Endothelial cell of umbilical vein (primary cell): ENCODE measurements around the gene TNRC6B.

ENCODE experiments used
- EZH2 ChIP-seq: IDR thresholded peaks from 2 replicates; pipeline ENCODE4 v1.6.1; 2012; ENCODE audit warnings: borderline replicate concordance, low read depth, mild to moderate bottlenecking, moderate library complexity, low read length, inconsistent platforms; ENCODE audit not compliant: severe bottlenecking
- FOS ChIP-seq: IDR thresholded peaks from 2 replicates; pipeline ENCODE4 v1.6.1; 2011; ENCODE audit warnings: mild to moderate bottlenecking, low read length, moderate library complexity, borderline replicate concordance; ENCODE audit not compliant: insufficient read depth
- GATA2 ChIP-seq: IDR thresholded peaks from 2 replicates; pipeline ENCODE4 v1.7.0; 2011; ENCODE audit warnings: low read depth, mild to moderate bottlenecking, moderate library complexity, mixed read lengths, low read length; ENCODE audit not compliant: insufficient read length, insufficient read depth
- JUN ChIP-seq: IDR thresholded peaks from 2 replicates; pipeline ENCODE4 v1.6.1; 2011; ENCODE audit warnings: borderline replicate concordance, low read depth; ENCODE audit not compliant: insufficient read length, insufficient read depth
- MYC ChIP-seq: IDR thresholded peaks from one replicate; pipeline ENCODE4 v1.6.1; 2011; ENCODE audit warnings: mild to moderate bottlenecking, low read depth, low read length
- POLR2A ChIP-seq: IDR thresholded peaks from 2 replicates; pipeline ENCODE4 v1.6.1; 2012; ENCODE audit warnings: low read depth, mild to moderate bottlenecking, control low read depth, low read length
- POLR2AphosphoS5 ChIP-seq: IDR thresholded peaks from 2 replicates; pipeline ENCODE4 v1.6.1; 2012; ENCODE audit warnings: low read depth, mild to moderate bottlenecking, control low read depth, low read length, moderate library complexity; ENCODE audit not compliant: insufficient read depth
- TF ChIP-seq, protein P1 (sequence below), 2 donors: IDR thresholded peaks; 1 replicate in 1 of 2; 2 replicates in 1 of 2; pipeline ENCODE4 v1.5.1; 2011; ENCODE audit warnings: low read length in 2 of 2, mild to moderate bottlenecking in 2 of 2, moderate library complexity in 2 of 2, control low read depth in 1 of 2, inconsistent platforms in 1 of 2, low read depth in 1 of 2; ENCODE audit not compliant: insufficient read depth in 1 of 2; ENCODE audit errors: extremely low read depth in 1 of 2
- TF ChIP-seq, protein P2 (sequence below): IDR thresholded peaks from 2 replicates; pipeline ENCODE4 v1.6.1; 2011; ENCODE audit not compliant: insufficient read depth, insufficient read length

DNA sequence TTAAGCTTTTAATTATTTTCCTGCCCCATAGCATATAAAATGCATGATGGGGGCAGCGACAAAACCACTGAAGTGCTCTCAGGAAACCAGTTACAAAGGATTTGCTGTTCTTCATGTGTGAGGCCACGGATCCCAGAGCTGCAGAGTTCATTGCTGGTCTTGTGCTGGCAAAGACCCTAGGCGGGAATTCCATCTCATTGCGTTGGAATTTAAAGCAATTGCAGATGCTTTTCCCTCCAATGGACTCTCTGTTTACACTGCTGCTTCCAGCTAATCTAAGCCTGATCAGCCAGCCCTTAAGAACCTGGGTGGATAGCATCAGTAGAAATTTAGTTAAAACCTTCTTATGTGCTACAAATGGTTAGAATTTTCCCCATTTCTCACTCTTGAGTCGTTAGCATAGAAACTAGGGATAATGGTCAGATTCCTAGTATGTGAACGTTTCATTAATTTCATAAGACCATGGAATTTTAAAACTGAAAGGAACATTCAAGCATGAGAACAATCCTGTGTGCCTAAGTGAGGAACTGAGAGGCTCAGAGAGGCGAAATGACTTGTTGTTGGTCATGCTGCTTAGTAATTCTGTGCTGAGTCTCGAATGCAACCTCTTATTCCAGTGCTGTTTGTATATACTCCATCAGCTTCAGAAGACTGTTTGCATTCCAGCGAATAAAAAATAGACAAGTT is 132.5 kb downstream of the TNRC6B start:
- TF ChIP-seq POLR2A (no peak), MYC (no peak), GATA2 (no peak), POLR2AphosphoS5 (no peak), EZH2 (no peak), JUN (no peak), FOS (no peak)
- TF ChIP-seq, protein P1, sequence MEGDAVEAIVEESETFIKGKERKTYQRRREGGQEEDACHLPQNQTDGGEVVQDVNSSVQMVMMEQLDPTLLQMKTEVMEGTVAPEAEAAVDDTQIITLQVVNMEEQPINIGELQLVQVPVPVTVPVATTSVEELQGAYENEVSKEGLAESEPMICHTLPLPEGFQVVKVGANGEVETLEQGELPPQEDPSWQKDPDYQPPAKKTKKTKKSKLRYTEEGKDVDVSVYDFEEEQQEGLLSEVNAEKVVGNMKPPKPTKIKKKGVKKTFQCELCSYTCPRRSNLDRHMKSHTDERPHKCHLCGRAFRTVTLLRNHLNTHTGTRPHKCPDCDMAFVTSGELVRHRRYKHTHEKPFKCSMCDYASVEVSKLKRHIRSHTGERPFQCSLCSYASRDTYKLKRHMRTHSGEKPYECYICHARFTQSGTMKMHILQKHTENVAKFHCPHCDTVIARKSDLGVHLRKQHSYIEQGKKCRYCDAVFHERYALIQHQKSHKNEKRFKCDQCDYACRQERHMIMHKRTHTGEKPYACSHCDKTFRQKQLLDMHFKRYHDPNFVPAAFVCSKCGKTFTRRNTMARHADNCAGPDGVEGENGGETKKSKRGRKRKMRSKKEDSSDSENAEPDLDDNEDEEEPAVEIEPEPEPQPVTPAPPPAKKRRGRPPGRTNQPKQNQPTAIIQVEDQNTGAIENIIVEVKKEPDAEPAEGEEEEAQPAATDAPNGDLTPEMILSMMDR (IDR thresholded peaks at IDR 0.05; ENCODE audit: extremely low read depth in 1 of 2, insufficient read depth in 1 of 2, low read depth in 1 of 2, low read length in 2 of 2) = no peak
- TF ChIP-seq, protein P2, sequence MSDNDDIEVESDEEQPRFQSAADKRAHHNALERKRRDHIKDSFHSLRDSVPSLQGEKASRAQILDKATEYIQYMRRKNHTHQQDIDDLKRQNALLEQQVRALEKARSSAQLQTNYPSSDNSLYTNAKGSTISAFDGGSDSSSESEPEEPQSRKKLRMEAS = no peak
